ENCODE measurements around the gene MGAT5B.

The MGAT5B gene

DNA sequence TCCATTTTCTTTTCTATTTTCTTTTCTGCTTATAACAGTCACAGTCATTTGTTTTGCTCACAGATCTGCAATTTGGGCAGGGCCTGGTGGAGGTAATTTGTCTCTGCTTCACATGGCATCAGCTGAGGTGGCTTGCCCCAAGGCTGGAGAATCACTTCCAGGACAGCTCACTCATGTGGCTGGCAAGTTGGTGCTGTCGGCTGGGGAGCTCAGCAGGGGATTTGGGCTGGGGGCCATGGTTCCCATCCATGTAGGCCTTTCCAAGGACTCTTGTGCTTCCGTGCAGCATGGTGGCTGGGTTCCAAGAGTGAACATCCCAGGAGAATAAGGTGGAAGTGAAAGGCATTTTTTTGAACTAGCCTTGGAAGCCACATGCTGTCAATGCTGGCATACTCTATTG is 85.7 kb downstream of the MGAT5B start:
- no peak for DNase-seq (ENCODE audit: low spot score)
- TF ChIP-seq CTCF (IDR thresholded peaks at IDR 0.05) = no peak
- H3K4me3 ChIP-seq = no peak overlapping the region
- no peak overlapping the region for H3K27ac ChIP-seq

- no peak overlapping the region for H3K27ac ChIP-seq
- DNase-seq (ENCODE audit: low spot score) = no peak
- no peak for TF ChIP-seq CTCF (IDR thresholded peaks at IDR 0.05)
- no peak overlapping the region for H3K4me3 ChIP-seq
Observed at GRCh38 chr17:76955191-76955590, 87.0 kb downstream of the MGAT5B start.

DNA sequence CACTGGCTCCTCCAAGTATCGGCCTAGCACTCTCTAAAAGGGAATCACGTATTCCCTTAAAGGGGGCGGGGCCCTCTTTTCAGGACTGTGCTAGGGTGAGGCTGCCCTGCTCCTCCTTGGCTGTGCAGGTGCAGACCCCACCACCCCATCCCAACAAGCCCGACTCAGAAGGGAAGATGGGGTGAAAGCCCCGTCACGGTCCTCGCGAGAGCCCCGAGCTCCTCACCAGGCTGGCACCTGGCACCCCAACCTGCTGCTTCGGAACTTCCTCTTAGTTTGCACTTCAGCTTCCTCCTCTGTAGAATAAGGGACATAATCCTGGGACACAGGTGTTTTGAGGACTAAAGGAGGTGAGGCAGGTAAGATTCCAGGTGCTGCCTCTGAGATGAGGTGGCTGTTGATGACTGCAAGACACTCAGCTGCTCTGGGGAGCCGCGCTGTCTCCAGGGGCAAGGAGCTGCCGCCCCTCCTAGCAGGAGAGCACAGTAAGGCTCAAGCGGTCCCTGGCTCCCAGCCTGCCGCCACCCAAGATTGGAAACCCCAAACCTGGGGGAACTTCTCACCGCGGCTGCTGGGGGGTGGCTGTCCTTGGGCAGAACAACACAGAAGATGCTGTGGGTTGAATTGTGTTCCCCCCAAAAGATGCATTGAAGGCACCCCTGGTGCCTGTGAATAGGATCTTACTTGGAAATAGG is 88.8 kb downstream of the MGAT5B start:
- no peak for DNase-seq (ENCODE audit: low spot score)
- Histone ChIP-seq H3K27ac (no peak overlapping the region), H3K4me3 (no peak overlapping the region)
- TF ChIP-seq CTCF (IDR thresholded peaks at IDR 0.05) = no peak

GRCh38 chr17:76957678-76958464 is 89.7 kb downstream of the MGAT5B start:
- TF ChIP-seq CTCF (IDR thresholded peaks at IDR 0.05) = no peak
- H3K27ac ChIP-seq = no peak overlapping the region

GRCh38 chr17:76958974-76959373 is 90.8 kb downstream of the MGAT5B start:
- TF ChIP-seq CTCF (IDR thresholded peaks at IDR 0.05) = no peak
- no peak overlapping the region for H3K27ac ChIP-seq

More at GRCh38 chr17:76957678-76958464, 89.7 kb downstream of the MGAT5B start:
- DNase-seq (ENCODE audit: low spot score) = no peak
- no peak overlapping the region for H3K4me3 ChIP-seq

GRCh38 chr17:76961869-76962268 is 93.7 kb downstream of the MGAT5B start:
- H3K27ac ChIP-seq = no peak overlapping the region
- no peak for DNase-seq (ENCODE audit: low spot score)
- TF ChIP-seq CTCF (IDR thresholded peaks at IDR 0.05) = no peak

More at GRCh38 chr17:76958974-76959373, 90.8 kb downstream of the MGAT5B start:
- no peak for DNase-seq (ENCODE audit: low spot score)
- no peak overlapping the region for H3K4me3 ChIP-seq

DNA sequence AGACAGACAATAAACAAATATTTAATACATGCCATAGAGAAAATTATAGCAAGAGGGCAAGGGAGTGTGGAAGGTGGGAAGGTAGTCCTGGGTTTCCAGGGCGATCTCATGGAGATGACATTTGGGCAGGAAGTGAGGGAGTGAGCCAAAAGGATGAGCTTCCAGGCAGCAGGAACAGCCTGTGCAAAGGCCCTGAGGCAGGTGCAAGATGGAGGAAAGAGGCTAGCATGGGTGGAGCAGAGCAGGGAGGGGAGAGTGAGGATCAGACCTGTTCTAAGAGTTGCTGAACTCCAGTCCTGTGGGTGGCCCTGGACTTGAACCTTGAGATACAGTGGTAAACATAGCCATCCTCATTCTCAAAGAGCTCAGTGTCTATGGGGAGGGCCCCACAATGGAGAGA is 94.7 kb downstream of the MGAT5B start:
- no peak for TF ChIP-seq CTCF (IDR thresholded peaks at IDR 0.05)
- no peak overlapping the region for H3K4me3 ChIP-seq
- H3K27ac ChIP-seq = no peak overlapping the region
- no peak for DNase-seq (ENCODE audit: low spot score)

More at GRCh38 chr17:76961869-76962268, 93.7 kb downstream of the MGAT5B start:
- no peak overlapping the region for H3K4me3 ChIP-seq
